Measurements from ENCODE around the gene GRM4.
"Not testable (repeated sequence)": the region's sequence is repeated elsewhere in the genome, so short reads cannot be mapped to it uniquely, and the experiment has no call there.

GRM4 gene

DNA sequence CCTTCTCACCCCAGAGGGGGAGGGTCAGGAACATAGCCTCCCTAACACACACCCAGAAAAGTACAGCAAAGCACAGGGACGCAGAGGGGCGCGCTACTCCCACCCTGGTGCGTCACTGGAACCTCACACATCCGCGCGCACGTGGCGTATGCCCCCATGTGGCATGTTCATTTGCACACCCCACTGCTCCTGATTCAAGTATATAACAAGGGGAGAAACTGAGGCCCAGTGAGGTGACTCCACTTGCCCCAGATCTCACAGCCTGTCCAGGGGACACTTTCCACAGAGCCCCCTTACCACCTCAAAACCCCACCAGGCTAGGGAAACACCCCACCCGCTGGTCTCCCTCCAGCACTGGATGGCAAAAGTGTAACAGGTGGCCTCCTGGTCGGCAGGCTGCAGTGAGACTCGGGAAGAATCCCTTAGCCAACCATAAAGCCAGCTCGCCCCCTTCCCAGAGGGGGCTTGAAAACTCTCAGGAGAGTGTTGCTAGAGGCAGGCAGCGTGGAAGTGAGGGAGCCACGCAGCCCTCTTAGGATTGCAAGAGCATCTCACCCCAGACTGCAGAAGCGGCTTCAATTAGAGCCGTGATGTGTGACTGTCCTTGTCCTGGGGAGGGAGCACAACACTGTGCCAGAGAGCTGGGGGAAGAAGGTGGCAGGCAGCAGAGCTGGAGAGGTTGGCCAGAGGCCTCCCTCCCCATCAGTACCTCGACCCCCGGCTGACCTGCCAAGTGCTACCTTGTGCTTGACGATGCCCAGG lies at the start of gene GRM4:
Gene GRM4 (minus strand): TSS at position 67 of the 762 bp plus-strand sequence. CDS start 12,591 bp downstream, outside the sequence.
- in situ Hi-C loops (cut with MboI; ENCODE audit: low sequenced_read_pairs) = no loop called here

GRCh38 chr6:34194772-34195171 lies 48.9 kb upstream of the GRM4 start:
- in situ Hi-C loops (cut with MboI; ENCODE audit: low sequenced_read_pairs) = no loop called here

DNA sequence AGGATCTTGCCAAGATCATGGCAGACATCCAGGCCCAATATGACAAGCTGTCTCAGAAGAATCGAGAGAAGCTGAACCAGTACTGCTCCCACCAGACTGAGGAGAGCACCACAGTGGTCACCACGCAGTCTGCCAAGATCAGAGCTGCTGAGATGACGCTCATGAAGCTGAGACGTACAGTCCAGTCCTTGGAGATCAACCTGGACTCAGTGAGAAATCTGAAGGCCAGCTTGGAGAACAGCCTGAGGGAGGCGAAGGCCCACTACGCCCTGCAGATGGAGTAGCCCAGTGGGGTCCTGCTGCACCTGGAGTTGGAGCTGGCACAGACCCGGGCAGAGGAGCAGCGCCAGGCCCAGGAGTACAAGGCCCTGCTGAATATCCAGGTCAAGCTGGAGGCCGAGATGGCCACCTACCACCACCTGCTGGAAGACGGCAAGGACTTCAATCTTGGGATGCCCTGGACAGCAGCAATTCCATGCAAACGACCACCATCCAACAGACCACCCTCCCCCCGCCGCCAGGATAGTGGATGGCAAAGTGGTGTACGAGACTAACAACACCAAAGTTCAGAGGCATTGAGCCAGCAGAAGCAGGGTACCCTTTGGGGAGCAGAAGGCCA lies 44.7 kb upstream of the GRM4 start:
- in situ Hi-C loops (cut with MboI; ENCODE audit: low sequenced_read_pairs) = no loop called here

DNA sequence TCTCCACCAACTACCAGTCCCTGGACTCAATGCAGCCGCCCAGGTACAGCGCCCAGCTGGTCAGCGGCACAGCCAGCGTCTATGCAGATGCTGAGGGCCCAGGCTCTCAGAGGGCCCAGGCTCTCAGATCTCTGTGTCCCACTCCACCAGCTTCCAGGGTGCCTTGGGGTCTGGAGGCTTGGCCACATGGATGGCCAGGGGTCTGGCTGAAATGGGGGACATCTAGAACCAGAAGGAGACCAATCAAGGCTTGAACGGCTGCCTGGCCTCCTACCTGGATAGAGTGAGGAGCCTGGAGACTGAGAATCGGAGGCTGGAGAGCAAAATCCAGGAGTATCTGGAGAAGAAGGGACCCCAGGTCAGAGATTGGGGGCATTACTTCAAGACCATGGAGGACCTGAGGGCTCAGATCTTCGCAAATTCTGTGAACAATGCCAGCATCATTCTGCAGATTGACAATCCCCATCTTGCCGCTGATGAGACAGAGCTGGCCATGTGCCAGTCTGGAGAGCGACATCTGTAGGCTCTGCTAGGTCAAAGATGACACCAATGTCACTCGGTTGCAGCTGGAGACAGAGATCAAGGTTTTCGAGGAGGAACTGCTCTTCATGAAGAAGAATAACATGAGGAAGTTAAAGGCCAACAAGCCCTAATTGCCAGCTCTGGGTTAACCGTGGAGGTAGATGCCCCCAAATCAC lies 44.1 kb upstream of the GRM4 start:
- in situ Hi-C loops (cut with MboI; ENCODE audit: low sequenced_read_pairs) = no loop called here

DNA sequence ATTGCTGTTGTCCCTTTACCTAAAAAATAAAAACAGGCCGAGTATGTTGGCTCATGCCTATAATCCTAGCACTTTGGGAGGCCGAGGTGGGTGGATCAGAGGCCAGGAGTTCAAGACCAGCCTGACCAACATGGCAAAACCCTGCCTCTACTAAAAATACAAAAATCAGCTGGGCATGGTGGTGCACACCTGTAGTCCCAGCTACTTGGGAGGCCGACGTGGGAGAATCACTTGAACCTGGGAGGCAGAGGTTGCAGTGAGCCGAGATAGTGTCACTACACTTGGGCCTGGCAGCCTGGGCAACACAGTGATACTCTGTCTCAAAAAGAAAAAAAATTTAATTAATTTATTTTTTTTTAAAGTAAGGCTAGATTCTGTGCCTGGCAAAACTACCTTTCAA lies 38.8 kb upstream of the GRM4 start:
- in situ Hi-C loops (cut with MboI; ENCODE audit: low sequenced_read_pairs) = not testable (repeated sequence)

- in situ Hi-C loops (cut with MboI; ENCODE audit: low sequenced_read_pairs) = no loop called here
Observed at GRCh38 chr6:34182751-34183531, 37.1 kb upstream of the GRM4 start.

- in situ Hi-C loops (cut with MboI; ENCODE audit: low sequenced_read_pairs) = no loop called here
Observed at GRCh38 chr6:34181908-34182307, 36.0 kb upstream of the GRM4 start.

DNA sequence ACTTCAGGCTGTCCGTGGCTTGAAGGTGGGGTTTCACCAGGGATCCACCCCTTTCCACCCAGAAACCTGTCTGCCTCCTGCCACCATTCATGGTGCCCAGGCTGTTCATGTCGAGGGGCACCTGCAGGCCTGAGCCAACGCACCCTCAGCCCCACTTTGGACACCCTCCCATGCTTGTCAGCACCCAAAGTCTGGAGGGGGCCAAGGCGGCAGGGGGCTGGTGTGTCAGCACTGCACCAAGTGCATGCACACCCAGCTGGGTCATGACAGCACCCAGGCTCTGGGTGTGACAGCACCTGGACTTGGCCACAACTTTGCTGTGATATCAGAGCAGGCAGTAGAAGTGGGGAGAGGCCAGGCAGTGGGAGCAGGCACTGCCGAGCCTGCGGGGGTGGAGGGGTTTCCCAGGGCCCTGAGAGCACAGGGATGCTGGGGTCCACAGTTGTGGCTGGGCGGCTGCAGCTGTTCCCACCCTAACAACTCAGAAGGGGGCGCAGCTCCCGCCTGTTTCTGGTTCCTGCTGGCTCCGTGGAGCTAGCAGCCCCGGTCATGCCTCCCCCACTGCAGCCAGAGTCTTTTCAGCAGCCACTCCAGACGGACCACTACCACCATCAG lies 33.3 kb upstream of the GRM4 start:
- in situ Hi-C loops (cut with MboI; ENCODE audit: low sequenced_read_pairs) = no loop called here

DNA sequence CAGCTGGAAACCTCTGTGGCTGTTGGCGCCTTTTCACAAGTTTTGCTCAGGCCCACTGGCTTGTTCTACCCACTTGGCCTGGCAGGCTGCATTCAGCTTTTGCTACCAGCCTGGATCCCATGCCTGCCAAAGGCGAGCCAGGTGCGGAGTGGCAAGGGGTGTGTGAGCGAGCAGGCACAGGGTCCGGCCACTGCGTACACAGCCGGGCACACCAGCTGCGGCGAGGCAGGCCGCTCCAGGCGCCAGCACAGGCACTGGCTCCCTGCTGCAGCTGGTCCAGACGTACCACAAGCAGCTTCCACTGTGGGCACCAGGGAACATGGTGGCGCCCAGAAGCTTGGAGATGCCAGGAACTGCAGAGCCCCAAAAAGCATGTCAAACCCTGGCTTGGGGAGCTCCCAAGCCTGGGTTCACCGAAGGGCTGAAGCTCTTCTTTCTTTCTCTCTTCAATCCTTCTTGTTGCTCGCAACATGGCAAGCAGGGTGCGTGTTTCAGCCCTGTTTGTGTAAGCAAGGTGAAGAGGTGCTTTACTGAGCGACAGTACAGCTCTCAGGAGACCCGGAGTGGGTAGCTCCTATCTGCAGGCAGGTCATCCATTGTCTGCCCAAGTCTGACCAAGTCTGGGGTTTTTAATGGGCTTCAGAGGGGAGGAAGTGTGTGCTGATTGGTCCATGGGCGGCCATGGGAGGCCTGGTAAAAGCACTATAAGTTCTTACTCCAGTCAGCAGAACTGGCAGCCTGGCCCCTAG lies 32.6 kb upstream of the GRM4 start:
- in situ Hi-C loops (cut with MboI; ENCODE audit: low sequenced_read_pairs) = no loop called here

DNA sequence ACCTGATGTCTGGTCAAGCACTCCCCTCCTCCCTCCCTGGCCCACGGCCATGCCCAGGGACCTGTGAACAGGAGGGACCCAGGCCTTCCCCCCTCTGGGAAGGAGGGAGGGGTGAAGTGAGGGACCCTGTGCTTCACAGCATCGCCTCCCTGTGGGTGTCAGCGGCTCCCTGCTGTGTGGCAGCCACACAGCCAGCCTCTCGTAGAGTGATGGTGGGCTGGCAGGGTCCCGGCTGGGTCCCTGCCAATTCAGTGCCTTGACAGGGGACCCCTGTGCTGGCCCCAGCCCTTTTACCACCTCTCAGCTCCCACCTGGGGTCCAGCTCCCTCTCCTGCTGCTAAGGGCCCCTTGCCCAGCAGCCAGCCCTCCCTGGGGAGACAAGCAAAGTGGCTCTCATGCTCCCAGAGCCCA lies 31.3 kb upstream of the GRM4 start:
- in situ Hi-C loops (cut with MboI; ENCODE audit: low sequenced_read_pairs) = no loop called here

DNA sequence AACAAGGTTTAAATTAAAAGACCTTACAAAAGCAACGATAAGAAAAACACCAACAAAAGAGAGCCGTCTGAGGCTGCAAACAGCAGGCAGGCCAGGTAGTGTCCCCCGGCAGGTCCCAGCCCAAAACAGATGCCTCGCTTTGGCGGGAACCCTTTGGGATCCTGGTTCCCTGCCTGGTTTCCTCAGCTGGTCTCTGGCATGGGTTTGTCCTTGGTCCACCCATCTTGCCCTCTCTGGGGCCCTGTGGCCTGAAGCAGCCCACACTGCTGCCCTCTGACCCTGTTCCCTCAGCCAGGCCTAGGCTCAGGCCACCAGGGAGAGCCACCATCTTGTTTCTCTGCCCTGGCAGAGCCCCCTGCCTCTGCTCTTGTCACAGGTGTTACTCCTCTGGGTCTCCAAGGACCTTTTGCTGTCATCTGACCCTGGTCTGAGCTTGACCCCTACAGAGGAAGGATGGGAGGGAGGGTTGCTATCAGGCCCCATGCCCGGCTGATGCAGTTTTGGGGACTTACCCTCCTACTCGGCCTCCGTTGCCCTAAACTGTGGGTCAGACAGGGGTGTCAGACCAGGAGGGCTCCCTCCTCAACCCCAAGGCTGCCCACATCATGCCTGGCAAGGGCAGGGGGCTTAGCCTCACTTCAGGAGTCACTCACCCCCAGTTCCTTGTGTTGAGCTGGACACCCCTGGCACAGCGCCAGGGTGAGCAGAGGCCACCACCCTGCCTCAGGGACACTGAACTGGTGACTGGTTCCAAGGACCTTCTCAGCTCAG lies 30.6 kb upstream of the GRM4 start:
- in situ Hi-C loops (cut with MboI; ENCODE audit: low sequenced_read_pairs) = no loop called here

GRCh38 chr6:34174846-34175399 lies 29.0 kb upstream of the GRM4 start:
- in situ Hi-C loops (cut with MboI; ENCODE audit: low sequenced_read_pairs) = no loop called here

GRCh38 chr6:34172961-34173775 lies 27.3 kb upstream of the GRM4 start:
- in situ Hi-C loops (cut with MboI; ENCODE audit: low sequenced_read_pairs) = no loop called here

GRCh38 chr6:34170346-34170745 lies 24.5 kb upstream of the GRM4 start:
- in situ Hi-C loops (cut with MboI; ENCODE audit: low sequenced_read_pairs) = no loop called here

- in situ Hi-C loops (cut with MboI; ENCODE audit: low sequenced_read_pairs) = no loop called here
Observed at GRCh38 chr6:34169897-34170296, 24.0 kb upstream of the GRM4 start.

DNA sequence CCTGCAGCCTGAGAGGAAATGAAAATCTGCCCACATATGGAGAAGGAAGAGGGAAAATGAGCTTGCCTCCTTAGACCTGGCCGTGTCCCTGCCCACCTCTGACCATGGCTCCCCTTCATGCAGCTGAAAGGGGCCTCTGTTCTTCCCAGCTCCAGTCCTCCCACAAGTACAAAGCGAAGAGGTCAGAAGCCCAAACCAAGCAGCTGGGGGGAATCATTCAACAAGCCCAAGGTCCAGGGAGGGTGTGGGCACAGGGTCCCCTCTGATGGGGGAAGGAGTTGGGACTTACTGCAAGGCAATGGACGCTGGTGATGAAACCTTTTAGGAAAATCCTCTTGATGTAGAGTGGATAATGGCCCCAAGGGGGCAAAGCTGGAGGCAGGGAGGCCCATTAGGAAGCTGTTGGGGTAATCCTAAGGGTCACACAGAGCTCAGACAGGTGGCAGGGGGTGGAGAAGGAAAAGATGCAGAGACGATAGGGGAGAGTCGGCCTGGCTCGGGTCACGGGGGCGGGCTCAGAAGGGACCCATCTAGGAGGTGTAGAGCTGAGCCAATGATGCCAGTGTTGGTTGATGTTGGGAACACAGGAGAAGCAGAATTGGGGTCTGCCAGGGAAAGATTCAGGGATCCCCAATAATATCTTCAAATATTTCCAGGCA lies 16.1 kb upstream of the GRM4 start:
- in situ Hi-C loops (cut with MboI; ENCODE audit: low sequenced_read_pairs) = no loop called here

GRCh38 chr6:34159844-34160243 lies 14.0 kb upstream of the GRM4 start:
- in situ Hi-C loops (cut with MboI; ENCODE audit: low sequenced_read_pairs) = no loop called here

DNA sequence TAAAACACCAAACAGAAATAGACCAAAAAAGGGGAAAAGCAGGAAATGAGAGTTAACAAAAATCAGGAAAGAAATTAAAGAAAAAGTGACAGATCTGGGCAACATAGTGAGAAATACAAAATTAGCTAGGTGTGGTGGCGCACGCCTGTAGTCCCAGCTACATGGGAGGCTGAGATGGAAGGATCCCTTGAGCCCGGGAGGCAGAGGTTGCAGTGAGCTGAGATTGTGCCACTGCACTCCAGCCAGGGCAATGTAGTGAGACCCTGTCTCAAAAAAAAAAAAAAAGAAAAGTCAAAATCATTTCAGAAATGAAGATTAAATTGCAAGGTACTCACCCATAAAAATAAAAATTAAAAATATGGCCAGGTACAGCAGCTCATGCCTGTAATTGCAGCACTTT lies 13.0 kb upstream of the GRM4 start:
- in situ Hi-C loops (cut with MboI; ENCODE audit: low sequenced_read_pairs) = no loop called here

Data from hTERT RPE-1 (cell line).